ENCODE measurements around the gene TTLL11.
"Not testable (repeated sequence)": the region's sequence is repeated elsewhere in the genome, so short reads cannot be mapped to it uniquely, and the experiment has no call there.

Gene TTLL11

GRCh38 chr9:121807823-121808278 lies 285.3 kb downstream of the TTLL11 start:
- 0 out of 2 replicates have a peak, but pooled peaks cover 6% of the 10 kb centered on the region for H3K9me3 ChIP-seq (ENCODE audit: control insufficient read depth, insufficient read depth, low read length)
- peaks cover 7% of the 10 kb centered on the region; the same call in 1 of the 2 replicates for H3K4me1 ChIP-seq (ENCODE audit: control insufficient read depth, insufficient read depth, low read length)
- H3K9ac ChIP-seq (ENCODE audit: low read depth, low read length): no peak overlapping the region
- no peaks in the 10 kb centered on the region for H3K36me3 ChIP-seq (ENCODE audit: control insufficient read depth, insufficient read depth, low read length)
- no peak overlapping the region for H3K4me3 ChIP-seq (ENCODE audit: low read depth, low read length)
- H3K27me3 ChIP-seq (ENCODE audit: control insufficient read depth, insufficient read depth, low read length): no peaks in the 10 kb centered on the region
- no peak overlapping the region for H3K27ac ChIP-seq (ENCODE audit: low read depth, low read length)

- H3K36me3 ChIP-seq (ENCODE audit: control insufficient read depth, insufficient read depth, low read length): no peaks in the 10 kb centered on the region
- H3K9ac ChIP-seq (ENCODE audit: low read depth, low read length): no peak overlapping the region
- H3K27ac ChIP-seq (ENCODE audit: low read depth, low read length): no peak overlapping the region
- H3K27me3 ChIP-seq (ENCODE audit: control insufficient read depth, insufficient read depth, low read length): no peaks in the 10 kb centered on the region
- 0 out of 2 replicates have a peak, but pooled peaks cover 6% of the 10 kb centered on the region for H3K9me3 ChIP-seq (ENCODE audit: control insufficient read depth, insufficient read depth, low read length)
- H3K4me1 ChIP-seq (ENCODE audit: control insufficient read depth, insufficient read depth, low read length): peaks cover 5% of the 10 kb centered on the region; the same call in 1 of the 2 replicates
- H3K4me3 ChIP-seq (ENCODE audit: low read depth, low read length): no peak overlapping the region
Measured at GRCh38 chr9:121807069-121807822, 285.9 kb downstream of the TTLL11 start.

- Histone ChIP-seq H3K27me3 (ENCODE audit: control insufficient read depth, insufficient read depth, low read length) (no peaks in the 10 kb centered on the region), H3K36me3 (ENCODE audit: control insufficient read depth, insufficient read depth, low read length) (no peaks in the 10 kb centered on the region), H3K4me1 (ENCODE audit: control insufficient read depth, insufficient read depth, low read length) (no peaks in the 10 kb centered on the region), H3K9me3 (ENCODE audit: control insufficient read depth, insufficient read depth, low read length) (0 out of 2 replicates have a peak, but pooled peaks cover 6% of the 10 kb centered on the region), H3K9ac (ENCODE audit: low read depth, low read length) (no peak overlapping the region), H3K4me3 (ENCODE audit: low read depth, low read length) (no peak overlapping the region), H3K27ac (ENCODE audit: low read depth, low read length) (no peak overlapping the region)
Measured at GRCh38 chr9:121802753-121803152, 290.4 kb downstream of the TTLL11 start.

- Histone ChIP-seq H3K4me3 (ENCODE audit: low read depth, low read length) (no peak overlapping the region), H3K9me3 (ENCODE audit: control insufficient read depth, insufficient read depth, low read length) (0 out of 2 replicates have a peak, but pooled peaks cover 6% of the 10 kb centered on the region), H3K4me1 (ENCODE audit: control insufficient read depth, insufficient read depth, low read length) (no peaks in the 10 kb centered on the region), H3K9ac (ENCODE audit: low read depth, low read length) (no peak overlapping the region), H3K27ac (ENCODE audit: low read depth, low read length) (no peak overlapping the region), H3K36me3 (ENCODE audit: control insufficient read depth, insufficient read depth, low read length) (no peaks in the 10 kb centered on the region), H3K27me3 (ENCODE audit: control insufficient read depth, insufficient read depth, low read length) (no peaks in the 10 kb centered on the region)
Measured at GRCh38 chr9:121801579-121801978, 291.5 kb downstream of the TTLL11 start.

- Histone ChIP-seq H3K27me3 (ENCODE audit: control insufficient read depth, insufficient read depth, low read length) (no peaks in the 10 kb centered on the region), H3K4me1 (ENCODE audit: control insufficient read depth, insufficient read depth, low read length) (no peaks in the 10 kb centered on the region), H3K9me3 (ENCODE audit: control insufficient read depth, insufficient read depth, low read length) (0 out of 2 replicates have a peak, but pooled peaks cover 6% of the 10 kb centered on the region), H3K4me3 (ENCODE audit: low read depth, low read length) (no peak overlapping the region), H3K36me3 (ENCODE audit: control insufficient read depth, insufficient read depth, low read length) (no peaks in the 10 kb centered on the region), H3K9ac (ENCODE audit: low read depth, low read length) (no peak overlapping the region), H3K27ac (ENCODE audit: low read depth, low read length) (no peak overlapping the region)
Measured at GRCh38 chr9:121800376-121800775, 292.7 kb downstream of the TTLL11 start.

GRCh38 chr9:121798941-121799340 lies 294.2 kb downstream of the TTLL11 start:
- no peaks in the 10 kb centered on the region for H3K4me1 ChIP-seq (ENCODE audit: control insufficient read depth, insufficient read depth, low read length)
- no peaks in the 10 kb centered on the region for H3K9me3 ChIP-seq (ENCODE audit: control insufficient read depth, insufficient read depth, low read length)
- H3K36me3 ChIP-seq (ENCODE audit: control insufficient read depth, insufficient read depth, low read length): no peaks in the 10 kb centered on the region
- no peak overlapping the region for H3K9ac ChIP-seq (ENCODE audit: low read depth, low read length)
- H3K27me3 ChIP-seq (ENCODE audit: control insufficient read depth, insufficient read depth, low read length): no peaks in the 10 kb centered on the region
- H3K27ac ChIP-seq (ENCODE audit: low read depth, low read length): no peak overlapping the region
- no peak overlapping the region for H3K4me3 ChIP-seq (ENCODE audit: low read depth, low read length)

GRCh38 chr9:121797081-121797480 lies 296.0 kb downstream of the TTLL11 start:
- H3K9me3 ChIP-seq (ENCODE audit: control insufficient read depth, insufficient read depth, low read length): no peaks in the 10 kb centered on the region
- H3K9ac ChIP-seq (ENCODE audit: low read depth, low read length): no peak overlapping the region
- no peak overlapping the region for H3K27ac ChIP-seq (ENCODE audit: low read depth, low read length)
- H3K4me3 ChIP-seq (ENCODE audit: low read depth, low read length): no peak overlapping the region
- H3K4me1 ChIP-seq (ENCODE audit: control insufficient read depth, insufficient read depth, low read length): no peaks in the 10 kb centered on the region
- H3K27me3 ChIP-seq (ENCODE audit: control insufficient read depth, insufficient read depth, low read length): no peaks in the 10 kb centered on the region
- H3K36me3 ChIP-seq (ENCODE audit: control insufficient read depth, insufficient read depth, low read length): no peaks in the 10 kb centered on the region

GRCh38 chr9:121794334-121794733 lies 298.8 kb downstream of the TTLL11 start:
- H3K9me3 ChIP-seq (ENCODE audit: control insufficient read depth, insufficient read depth, low read length); H3K9ac ChIP-seq (ENCODE audit: low read depth, low read length); H3K27me3 ChIP-seq (ENCODE audit: control insufficient read depth, insufficient read depth, low read length); H3K27ac ChIP-seq (ENCODE audit: low read depth, low read length); H3K4me3 ChIP-seq (ENCODE audit: low read depth, low read length); H3K36me3 ChIP-seq (ENCODE audit: control insufficient read depth, insufficient read depth, low read length); H3K4me1 ChIP-seq (ENCODE audit: control insufficient read depth, insufficient read depth, low read length): not testable (repeated sequence)

GRCh38 chr9:121792476-121792875 lies 300.6 kb downstream of the TTLL11 start:
- H3K9me3 ChIP-seq (ENCODE audit: control insufficient read depth, insufficient read depth, low read length); H3K27me3 ChIP-seq (ENCODE audit: control insufficient read depth, insufficient read depth, low read length); H3K4me1 ChIP-seq (ENCODE audit: control insufficient read depth, insufficient read depth, low read length); H3K9ac ChIP-seq (ENCODE audit: low read depth, low read length); H3K4me3 ChIP-seq (ENCODE audit: low read depth, low read length); H3K36me3 ChIP-seq (ENCODE audit: control insufficient read depth, insufficient read depth, low read length); H3K27ac ChIP-seq (ENCODE audit: low read depth, low read length): not testable (repeated sequence)

- Histone ChIP-seq H3K4me1 (ENCODE audit: control insufficient read depth, insufficient read depth, low read length) (no peaks in the 10 kb centered on the region), H3K9me3 (ENCODE audit: control insufficient read depth, insufficient read depth, low read length) (no peaks in the 10 kb centered on the region), H3K36me3 (ENCODE audit: control insufficient read depth, insufficient read depth, low read length) (no peaks in the 10 kb centered on the region), H3K9ac (ENCODE audit: low read depth, low read length) (no peak overlapping the region), H3K27ac (ENCODE audit: low read depth, low read length) (no peak overlapping the region), H3K27me3 (ENCODE audit: control insufficient read depth, insufficient read depth, low read length) (no peaks in the 10 kb centered on the region), H3K4me3 (ENCODE audit: low read depth, low read length) (no peak overlapping the region)
Measured at GRCh38 chr9:121790841-121791240, 302.3 kb downstream of the TTLL11 start.

- H3K9me3 ChIP-seq (ENCODE audit: control insufficient read depth, insufficient read depth, low read length): no peaks in the 10 kb centered on the region
- no peak overlapping the region for H3K4me3 ChIP-seq (ENCODE audit: low read depth, low read length)
- H3K9ac ChIP-seq (ENCODE audit: low read depth, low read length): no peak overlapping the region
- no peaks in the 10 kb centered on the region; the same call in 1 of the 2 replicates for H3K36me3 ChIP-seq (ENCODE audit: control insufficient read depth, insufficient read depth, low read length)
- peaks cover 12% of the 10 kb centered on the region; the same call in 1 of the 2 replicates for H3K4me1 ChIP-seq (ENCODE audit: control insufficient read depth, insufficient read depth, low read length)
- H3K27ac ChIP-seq (ENCODE audit: low read depth, low read length): no peak overlapping the region
- no peaks in the 10 kb centered on the region for H3K27me3 ChIP-seq (ENCODE audit: control insufficient read depth, insufficient read depth, low read length)
Measured at GRCh38 chr9:121788686-121789366, 304.3 kb downstream of the TTLL11 start.

Data from HUES48 (cell line).